HG03064 (cell line): ENCODE results near the gene ME3.
"Not testable (repeated sequence)": the region's sequence is repeated elsewhere in the genome, so short reads cannot be mapped to it uniquely, and the experiment has no call there.

Source experiments
- ATAC-seq: cut with Tn5 transposase; IDR thresholded peaks from one replicate; pipeline ENCODE4 v1.9.1; 2021; ENCODE audit warnings: low read depth; ENCODE audit not compliant: unreplicated experiment

Gene ME3

GRCh38 chr11:86623736-86624135 is 48.7 kb downstream of the ME3 start:
- ATAC-seq, result no peak

- no peak for ATAC-seq
Measured at GRCh38 chr11:86623041-86623621, 49.3 kb downstream of the ME3 start.

GRCh38 chr11:86621854-86622253 is 50.6 kb downstream of the ME3 start:
- ATAC-seq, result no peak

GRCh38 chr11:86620891-86621521 is 51.4 kb downstream of the ME3 start:
- no peak for ATAC-seq

DNA sequence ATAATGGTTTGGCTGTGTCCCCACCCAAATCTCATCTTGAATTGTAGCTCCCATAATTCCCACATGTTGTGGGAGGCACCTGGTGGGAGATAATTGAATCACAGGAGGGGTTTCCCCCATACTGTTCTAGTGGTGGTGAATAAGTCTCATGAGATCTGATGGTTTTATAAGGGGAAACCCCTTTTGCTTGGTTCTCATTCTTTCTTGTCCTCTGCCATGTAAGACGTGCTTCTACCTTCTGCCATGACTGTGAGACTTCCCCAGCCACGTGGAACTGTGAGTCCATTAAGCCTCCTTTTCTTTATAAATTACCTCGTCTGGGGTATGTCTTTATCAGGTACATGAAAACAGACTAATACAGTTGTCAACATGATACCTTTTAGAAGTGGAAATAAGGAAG is 53.0 kb downstream of the ME3 start:
- not testable (repeated sequence) for ATAC-seq

DNA sequence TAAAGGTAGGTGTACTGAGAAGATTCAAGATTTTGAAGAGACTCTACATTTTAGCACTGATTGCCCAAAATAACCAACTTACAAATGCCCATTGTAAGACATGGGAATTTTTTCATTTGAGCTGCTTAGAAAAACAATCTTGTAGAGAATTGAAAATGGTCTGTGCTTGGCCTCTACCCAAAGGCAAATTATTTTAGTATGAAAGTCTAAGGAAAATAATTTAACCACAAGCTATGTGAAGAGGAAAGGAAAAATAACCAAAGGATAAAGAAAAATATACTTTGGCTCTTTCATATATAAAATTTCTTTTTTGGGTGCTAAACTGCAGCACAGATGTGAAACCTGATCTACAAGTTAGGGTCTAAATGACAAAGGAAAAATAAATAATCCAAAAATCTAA is 54.9 kb downstream of the ME3 start:
- ATAC-seq, result no peak

GRCh38 chr11:86615487-86615886 is 56.9 kb downstream of the ME3 start:
- no peak for ATAC-seq

DNA sequence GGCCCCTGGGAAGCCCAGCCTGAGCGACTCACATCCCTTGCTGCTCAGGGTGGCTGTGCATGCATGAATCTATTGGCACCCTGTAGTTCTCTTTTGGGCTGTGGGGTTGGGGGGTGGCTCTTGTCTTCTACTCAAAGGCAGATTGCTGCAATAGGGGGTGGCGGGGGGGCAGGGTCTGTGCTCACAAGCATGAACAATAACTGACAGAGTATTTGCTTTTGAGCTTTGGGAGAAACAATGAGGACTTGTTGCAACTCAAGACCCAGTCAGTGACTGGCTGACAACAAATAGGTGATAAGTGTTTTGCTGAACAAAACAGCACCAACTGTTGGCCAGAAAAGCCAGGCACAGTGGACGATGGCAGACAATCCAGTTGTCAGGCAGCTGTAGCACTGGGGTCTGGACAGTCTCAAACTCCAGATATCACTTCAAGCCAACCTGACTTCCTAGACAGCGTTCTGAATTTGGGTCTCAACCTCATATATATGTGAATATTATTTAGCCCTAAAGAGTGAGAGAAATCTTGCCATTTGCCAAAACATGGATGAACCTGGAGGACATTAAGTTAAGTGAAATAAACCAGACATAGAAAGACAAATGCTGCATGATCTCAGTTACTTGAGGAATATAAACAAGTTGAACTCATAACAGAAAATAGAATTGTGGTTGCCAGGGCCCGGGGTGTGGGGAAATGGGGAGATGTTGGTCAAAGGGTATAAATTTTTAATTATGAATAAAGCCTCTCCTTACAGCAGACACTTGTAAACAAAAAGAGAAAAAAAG is 61.7 kb downstream of the ME3 start:
- no peak for ATAC-seq

GRCh38 chr11:86608251-86608799 is 64.1 kb downstream of the ME3 start:
- ATAC-seq, result peak; percentile 86

- no peak for ATAC-seq
Measured at GRCh38 chr11:86606836-86607481, 65.5 kb downstream of the ME3 start.

GRCh38 chr11:86606270-86606835 is 66.1 kb downstream of the ME3 start:
- no peak for ATAC-seq

DNA sequence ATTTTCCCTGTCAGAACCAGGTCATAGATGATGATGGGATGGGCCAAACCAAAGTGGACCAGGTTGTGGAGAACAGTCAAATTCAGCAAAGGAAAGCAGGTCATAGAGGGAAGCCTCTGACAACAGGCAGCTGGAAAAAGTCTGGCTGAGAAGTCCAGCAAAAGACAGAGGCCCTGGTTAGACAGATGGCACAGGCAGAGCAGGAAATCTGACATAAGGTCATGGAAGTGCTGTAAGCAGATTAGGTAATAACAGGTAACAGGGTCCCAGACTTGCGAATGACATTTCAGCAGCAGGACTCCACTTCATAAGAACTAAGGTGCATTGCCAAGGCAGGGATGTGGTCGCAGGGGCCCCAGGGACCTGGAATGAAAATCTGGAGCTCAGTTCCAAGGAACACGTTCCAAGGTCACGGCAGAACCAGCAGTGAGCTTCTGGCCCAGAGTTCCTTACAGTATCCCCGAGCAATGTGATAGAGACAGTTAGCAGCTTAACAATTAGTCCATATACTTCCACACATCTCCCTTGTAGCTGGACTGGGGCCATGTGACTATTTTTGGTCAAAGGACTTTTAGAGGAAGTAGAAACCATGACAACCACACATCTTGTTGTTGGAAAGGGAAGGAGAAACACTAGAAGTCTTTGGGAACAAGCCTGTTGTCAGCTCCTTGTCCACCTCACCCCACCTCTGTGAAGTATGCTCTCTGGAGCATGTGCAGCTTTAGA is 75.4 kb downstream of the ME3 start:
- no peak for ATAC-seq

DNA sequence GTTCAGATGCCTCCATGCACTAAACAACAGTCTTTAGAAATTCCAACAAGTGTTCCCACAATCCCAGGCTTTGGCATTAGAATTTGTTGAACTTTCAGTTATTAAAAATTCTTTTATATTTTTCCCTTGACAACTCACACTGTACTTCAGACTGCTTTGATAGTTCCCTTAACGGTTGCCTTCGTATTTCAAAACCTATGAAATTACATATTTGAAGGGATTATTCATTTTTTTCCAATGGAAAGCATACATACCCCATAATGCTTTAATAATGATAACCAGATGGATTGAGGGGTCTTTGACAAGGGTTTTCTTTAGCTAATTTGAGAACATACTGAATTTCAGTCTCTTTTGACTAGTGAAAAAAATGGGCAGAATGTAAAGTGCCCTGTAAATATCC is 76.5 kb downstream of the ME3 start:
- no peak for ATAC-seq

GRCh38 chr11:86595451-86595850 is 77.0 kb downstream of the ME3 start:
- ATAC-seq, result no peak

GRCh38 chr11:86594746-86595145 is 77.7 kb downstream of the ME3 start:
- no peak for ATAC-seq

DNA sequence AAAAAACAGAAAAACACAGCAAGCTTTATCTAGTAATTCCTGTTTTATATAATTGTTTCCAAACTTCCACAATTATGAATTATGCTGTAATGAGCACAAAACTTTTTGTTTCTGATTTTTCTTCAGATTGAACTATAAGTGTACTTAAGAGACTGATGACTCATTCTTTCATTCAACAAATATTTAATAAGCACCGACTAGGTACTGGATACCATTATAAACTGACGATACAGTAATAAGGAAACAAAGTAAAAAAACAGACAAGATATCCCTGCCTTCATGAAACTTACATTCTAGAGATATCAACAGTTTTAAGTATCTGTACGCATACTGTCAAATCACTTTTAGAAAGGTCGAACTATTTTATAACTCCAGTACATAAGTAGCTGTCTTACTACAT is 78.6 kb downstream of the ME3 start:
- no peak for ATAC-seq

DNA sequence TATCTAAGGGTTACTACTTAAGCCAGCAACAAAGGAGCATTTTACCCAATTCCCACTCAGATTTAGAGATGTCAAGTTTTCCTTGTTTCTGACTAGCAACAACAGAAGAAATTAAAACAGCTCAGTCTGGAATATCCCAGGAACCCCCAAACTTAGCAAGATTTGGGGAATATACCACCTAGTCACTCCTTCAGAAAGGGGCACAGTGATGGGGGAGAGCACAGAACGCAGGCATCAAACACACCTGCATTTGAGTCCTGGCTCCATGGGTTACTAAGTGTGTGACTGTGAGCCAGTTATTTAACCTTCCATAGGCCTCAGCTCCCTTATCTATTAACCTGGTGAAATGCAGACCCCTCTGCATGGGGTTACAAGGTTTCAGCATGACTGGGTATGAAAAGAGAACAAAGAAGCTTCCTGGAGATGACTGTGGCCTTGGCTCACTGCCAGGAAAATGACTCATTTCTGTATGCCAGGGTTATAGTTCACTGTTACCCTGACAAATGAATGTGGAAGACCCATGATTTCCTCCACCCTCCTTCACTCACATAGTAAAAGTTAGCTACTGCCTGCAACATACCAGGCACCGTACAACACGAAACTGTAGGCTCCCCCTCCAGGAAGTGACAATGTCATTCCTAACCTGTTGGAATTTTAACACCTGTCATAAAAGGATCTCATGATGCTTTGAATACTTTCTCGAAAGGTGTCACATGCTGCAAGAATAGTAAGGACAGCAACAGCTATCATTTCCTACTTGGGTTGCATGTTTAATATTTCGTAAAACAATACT is 79.6 kb downstream of the ME3 start:
- peak; percentile 92 for ATAC-seq

DNA sequence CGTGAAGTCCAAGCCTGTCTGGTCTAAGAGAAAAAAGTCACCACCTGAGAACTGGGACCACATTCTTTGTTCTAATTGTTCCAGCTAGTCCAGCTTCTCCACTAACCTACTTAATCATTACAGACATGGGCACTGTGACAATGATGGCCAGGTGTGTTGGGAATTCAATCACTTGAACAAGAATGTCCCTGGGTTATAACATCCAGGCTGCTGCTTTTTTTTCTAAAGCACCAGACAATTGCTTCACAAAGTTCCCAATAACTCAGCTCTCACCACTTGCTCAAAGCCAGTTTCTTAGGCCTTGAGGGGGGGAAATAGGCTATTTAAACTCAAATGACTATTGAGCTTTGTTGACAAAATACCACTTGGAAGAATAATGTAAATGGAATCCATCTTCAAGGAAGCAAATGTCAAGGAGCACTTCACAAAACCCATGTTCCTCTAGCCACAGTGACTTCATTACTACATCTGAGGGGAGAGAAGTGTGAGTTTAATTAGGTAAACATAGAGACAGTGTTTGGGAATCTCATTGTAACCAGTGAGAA is 80.3 kb downstream of the ME3 start:
- no peak for ATAC-seq

DNA sequence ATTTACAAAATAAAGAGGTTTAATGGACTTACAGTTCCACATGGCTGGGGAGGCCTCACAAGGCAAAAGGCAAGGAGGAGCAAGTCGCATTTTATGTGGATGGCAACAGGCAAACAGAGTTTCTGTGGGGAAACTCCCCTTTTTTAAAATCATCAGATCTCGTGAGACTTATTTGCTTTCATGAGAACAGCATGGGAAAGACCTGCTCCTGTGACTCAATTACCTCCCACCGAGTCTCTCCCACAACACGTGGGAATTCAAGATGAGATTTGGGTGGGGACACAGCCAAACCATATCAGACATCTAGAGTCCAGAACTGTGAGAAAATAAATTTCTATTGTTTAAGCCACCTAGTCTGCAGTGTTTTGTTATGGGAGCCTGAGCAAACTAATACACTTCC is 80.8 kb downstream of the ME3 start:
- ATAC-seq, result no peak
